ENCODE data around the gene BAIAP2L2.
A peak's percentile ranks its signal among the peaks of the same experiment; 100 is the strongest.

GRCh38 chr22:38104084-38104483 lies 6.4 kb downstream of the BAIAP2L2 start:
- peak; percentile 16 to 48 (median 36) for TF ChIP-seq CTCF (IDR thresholded peaks at IDR 0.05)
- no peak for TF ChIP-seq POLR2A (IDR thresholded peaks at IDR 0.05)
- no peak for TF ChIP-seq POLR2AphosphoS5 (IDR thresholded peaks at IDR 0.05)
- no peak for TF ChIP-seq EP300 (IDR thresholded peaks at IDR 0.05)
